ENCODE data around the gene MARCHF6. TPM values are rescaled to one million over a fixed set of nuclear protein-coding genes. Genes with fewer than 3 reads are reported as not detected.
"Not testable (repeated sequence)": the region's sequence is repeated elsewhere in the genome, so short reads cannot be mapped to it uniquely, and the experiment has no call there.

The MARCHF6 gene
- total RNA-seq, result 67.4 TPM

GRCh38 chr5:10353241-10354047, at the start of gene MARCHF6:
TSS of gene MARCHF6 (plus strand) at chr5:10353695. CDS start at chr5:10353899, 204 bp downstream.
- ATAC-seq (peak; percentile 95), DNase-seq (ENCODE audit: low spot score) (peak; percentile 96)

GRCh38 chr5:10303699-10304170, 49.8 kb upstream of the MARCHF6 start:
- DNase-seq (ENCODE audit: low spot score) (no peak), ATAC-seq (peak; percentile 20)

- ATAC-seq (peak; percentile 34), DNase-seq (ENCODE audit: low spot score) (peak; percentile 63)
These were observed 48.6 kb upstream of the MARCHF6 start for GRCh38 chr5:10304932-10305331.

GRCh38 chr5:10306114-10306513, 47.4 kb upstream of the MARCHF6 start:
- no peak for ATAC-seq
- no peak for DNase-seq (ENCODE audit: low spot score)

GRCh38 chr5:10306806-10307205, 46.7 kb upstream of the MARCHF6 start:
- ATAC-seq (peak; percentile 16), DNase-seq (ENCODE audit: low spot score) (no peak)

- ATAC-seq, result peak; percentile 68
- peak; percentile 79 for DNase-seq (ENCODE audit: low spot score)
These were observed 46.0 kb upstream of the MARCHF6 start, which contains the start of gene CMBL for GRCh38 chr5:10307206-10308148. TSS of gene CMBL (minus strand) at chr5:10307902. CDS start at chr5:10290762, 17,140 bp downstream.

- no peak for ATAC-seq
- no peak for DNase-seq (ENCODE audit: low spot score)
These were observed 44.7 kb upstream of the MARCHF6 start for GRCh38 chr5:10308844-10309243.

GRCh38 chr5:10310066-10310779, 43.3 kb upstream of the MARCHF6 start:
- DNase-seq (ENCODE audit: low spot score) (peak; percentile 49), ATAC-seq (peak; percentile 26)

GRCh38 chr5:10310835-10311570, 42.5 kb upstream of the MARCHF6 start:
- DNase-seq (ENCODE audit: low spot score); ATAC-seq: not testable (repeated sequence)

GRCh38 chr5:10311595-10312425, 41.7 kb upstream of the MARCHF6 start:
- ATAC-seq (no peak), DNase-seq (ENCODE audit: low spot score) (no peak)

- no peak for ATAC-seq
- DNase-seq (ENCODE audit: low spot score), result no peak
These were observed 38.3 kb upstream of the MARCHF6 start for GRCh38 chr5:10315201-10315600.

GRCh38 chr5:10315824-10316509, 37.5 kb upstream of the MARCHF6 start:
- ATAC-seq (no peak), DNase-seq (ENCODE audit: low spot score) (no peak)

GRCh38 chr5:10317825-10318682, 35.4 kb upstream of the MARCHF6 start:
- DNase-seq (ENCODE audit: low spot score), result no peak
- ATAC-seq, result no peak

GRCh38 chr5:10319202-10319851, 34.2 kb upstream of the MARCHF6 start:
- ATAC-seq, result peak; percentile 94

GRCh38 chr5:10320793-10321192, 32.7 kb upstream of the MARCHF6 start:
- ATAC-seq (no peak), DNase-seq (ENCODE audit: low spot score) (no peak)

More at GRCh38 chr5:10319202-10319851, 34.2 kb upstream of the MARCHF6 start:
- DNase-seq (ENCODE audit: low spot score), result no peak

- DNase-seq (ENCODE audit: low spot score) (no peak), ATAC-seq (no peak)
These were observed 31.6 kb upstream of the MARCHF6 start for GRCh38 chr5:10321882-10322281.
